ENCODE results near the gene PDE4D. TPM values are rescaled to one million over a fixed set of nuclear protein-coding genes. Genes with fewer than 3 reads are reported as not detected.

PDE4D gene
- polyA plus RNA-seq, 1 donor (not counting 4 experiments of a cell fraction or from before 2014, with no cell fraction given) = 3.6 TPM

DNA sequence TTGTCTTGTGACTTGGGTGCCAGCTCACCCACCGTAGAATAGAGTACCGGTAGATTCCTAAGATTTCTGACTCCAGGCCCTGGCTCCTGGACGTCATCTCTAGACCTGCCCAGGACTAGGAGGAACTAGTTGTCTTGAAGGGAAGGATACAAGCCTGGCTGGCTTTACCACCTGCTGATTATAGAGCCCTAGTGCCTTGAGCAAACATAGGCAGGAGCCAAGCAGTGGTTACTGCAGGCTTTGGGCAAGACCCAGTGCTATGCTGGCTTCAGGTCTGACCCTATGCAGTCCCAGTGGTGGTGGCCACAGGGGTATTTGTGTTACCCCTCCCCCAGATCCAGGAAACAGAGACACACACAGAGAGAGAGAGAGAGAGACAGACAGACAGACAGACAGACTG, 606.2 kb downstream of the PDE4D start:
- dilution Hi-C loops (cut with MboI; ENCODE audit: extremely low pct_ligation_motif_present, low sequenced_read_pairs) = no loop called here
- peak overlapping the region; percentile 30 for H3K4me2 ChIP-seq (ENCODE audit: control insufficient read depth, extremely low read depth, insufficient read depth, low read depth, low read length)

GRCh38 chr5:59286510-59286909, 607.0 kb downstream of the PDE4D start:
- Histone ChIP-seq H4K20me1 (ENCODE audit: control insufficient read depth, extremely low read depth, insufficient read depth, low read length) (no peaks in the 10 kb centered on the region), H3K9me3 (ENCODE audit: control insufficient read depth, low read depth, low read length) (no peaks in the 10 kb centered on the region), H3K4me2 (ENCODE audit: control insufficient read depth, extremely low read depth, insufficient read depth, low read depth, low read length) (no peak overlapping the region), H3K36me3 (ENCODE audit: control insufficient read depth in 2 of 2, extremely low read depth in 1 of 2, insufficient read depth in 2 of 2, low read length in 2 of 2) (no peaks in the 10 kb centered on the region), H3K79me2 (ENCODE audit: control insufficient read depth, insufficient read depth, low read length) (no peaks in the 10 kb centered on the region), H3K4me1 (ENCODE audit: control insufficient read depth, extremely low read depth, insufficient read depth, low read length) (peaks cover 8% of the 10 kb centered on the region), H3K4me3 (ENCODE audit: control insufficient read depth in 2 of 3, extremely low read depth in 1 of 3, insufficient read depth in 2 of 3, low read depth in 1 of 3, low read length in 3 of 3) (no peak overlapping the region), H3K27me3 (ENCODE audit: control insufficient read depth, extremely low read depth, insufficient read depth, low read length) (no peaks in the 10 kb centered on the region), H3K9ac (ENCODE audit: control insufficient read depth, extremely low read depth, insufficient read depth, low read length) (no peak overlapping the region), H3K9me1 (ENCODE audit: control insufficient read depth, extremely low read depth, insufficient read depth, low read length) (no peaks in the 10 kb centered on the region), H3K27ac (ENCODE audit: control insufficient read depth, insufficient read depth, low read length) (no peak overlapping the region), H2AFZ (ENCODE audit: control insufficient read depth, low read length) (no peak overlapping the region)
- DNase-seq (ENCODE audit: low read depth, low spot score) (no peak), FAIRE-seq (no peak)
- TF ChIP-seq CTCF (optimal IDR thresholded peaks at IDR 0.05 in 1 of 3, IDR thresholded peaks at IDR 0.05 in 1 of 3, conservative IDR thresholded peaks at IDR 0.05 in 1 of 3; ENCODE audit: extremely low read depth in 1 of 3, insufficient read depth in 2 of 3, low read length in 3 of 3) (no peak), EZH2 (IDR thresholded peaks at IDR 0.05; ENCODE audit: low read length) (no peak)
- dilution Hi-C loops (cut with MboI; ENCODE audit: extremely low pct_ligation_motif_present, low sequenced_read_pairs) = no loop called here

More for the DNA sequence above, 606.2 kb downstream of the PDE4D start:
- Histone ChIP-seq H3K79me2 (ENCODE audit: control insufficient read depth, insufficient read depth, low read length) (no peaks in the 10 kb centered on the region), H2AFZ (ENCODE audit: control insufficient read depth, low read length) (no peak overlapping the region), H3K27ac (ENCODE audit: control insufficient read depth, insufficient read depth, low read length) (no peak overlapping the region), H3K36me3 (ENCODE audit: control insufficient read depth in 2 of 2, extremely low read depth in 1 of 2, insufficient read depth in 2 of 2, low read length in 2 of 2) (no peaks in the 10 kb centered on the region), H3K4me3 (ENCODE audit: control insufficient read depth in 2 of 3, extremely low read depth in 1 of 3, insufficient read depth in 2 of 3, low read depth in 1 of 3, low read length in 3 of 3) (no peak overlapping the region), H3K4me1 (ENCODE audit: control insufficient read depth, extremely low read depth, insufficient read depth, low read length) (peaks cover 8% of the 10 kb centered on the region), H3K27me3 (ENCODE audit: control insufficient read depth, extremely low read depth, insufficient read depth, low read length) (no peaks in the 10 kb centered on the region), H4K20me1 (ENCODE audit: control insufficient read depth, extremely low read depth, insufficient read depth, low read length) (no peaks in the 10 kb centered on the region), H3K9me1 (ENCODE audit: control insufficient read depth, extremely low read depth, insufficient read depth, low read length) (no peaks in the 10 kb centered on the region), H3K9ac (ENCODE audit: control insufficient read depth, extremely low read depth, insufficient read depth, low read length) (no peak overlapping the region), H3K9me3 (ENCODE audit: control insufficient read depth, low read depth, low read length) (no peaks in the 10 kb centered on the region)
- DNase-seq (ENCODE audit: low read depth, low spot score) = no peak
- FAIRE-seq = no peak
- no peak for TF ChIP-seq EZH2 (IDR thresholded peaks at IDR 0.05; ENCODE audit: low read length)
- no peak for TF ChIP-seq CTCF (optimal IDR thresholded peaks at IDR 0.05 in 1 of 3, IDR thresholded peaks at IDR 0.05 in 1 of 3, conservative IDR thresholded peaks at IDR 0.05 in 1 of 3; ENCODE audit: extremely low read depth in 1 of 3, insufficient read depth in 2 of 3, low read length in 3 of 3)
